GM19455 (cell line): ENCODE results near the gene CDH26.

Source experiments
- ATAC-seq: cut with Tn5 transposase; IDR thresholded peaks from one replicate; pipeline ENCODE4 v1.9.1; 2021; ENCODE audit not compliant: unreplicated experiment

Gene CDH26

DNA sequence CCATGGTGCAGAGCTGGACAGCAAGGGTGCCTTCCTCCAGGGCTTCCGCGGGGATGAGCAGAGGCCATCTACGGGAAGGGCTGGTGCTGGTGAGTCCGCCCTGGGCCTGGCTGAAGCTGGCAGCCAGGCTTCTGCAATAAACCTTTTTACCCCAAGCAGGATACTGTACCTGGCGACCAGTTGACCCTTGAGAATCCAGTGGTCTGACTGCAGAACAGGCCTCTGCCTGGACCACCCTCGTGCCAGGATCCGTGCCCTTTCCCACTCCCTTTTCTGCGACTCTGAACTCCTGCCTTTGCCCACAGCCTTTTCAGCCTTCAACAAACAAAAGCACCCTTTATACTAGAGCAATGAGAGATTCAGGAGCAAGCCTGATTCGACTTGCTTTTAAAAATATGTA is 18.9 kb downstream of the CDH26 start:
- no peak for ATAC-seq

DNA sequence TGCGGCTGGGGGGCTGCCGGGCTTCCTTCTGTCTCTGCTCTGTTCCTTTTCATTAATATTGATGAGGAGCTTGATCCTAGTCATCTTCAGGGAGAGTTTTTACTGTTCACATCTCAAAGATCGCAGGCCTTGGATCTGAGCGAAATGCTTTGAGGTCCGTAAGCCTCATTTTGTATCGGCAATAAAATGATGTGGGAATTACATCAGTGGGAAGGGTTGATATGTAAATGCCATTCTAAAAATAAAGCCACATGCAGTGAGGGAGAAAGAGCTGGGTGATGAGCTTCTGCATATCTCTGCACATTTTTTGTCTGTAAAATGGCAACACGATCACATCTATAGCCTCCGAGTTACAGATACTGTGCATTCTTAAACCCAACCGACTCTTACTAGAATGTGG is 24.9 kb downstream of the CDH26 start:
- ATAC-seq = no peak

DNA sequence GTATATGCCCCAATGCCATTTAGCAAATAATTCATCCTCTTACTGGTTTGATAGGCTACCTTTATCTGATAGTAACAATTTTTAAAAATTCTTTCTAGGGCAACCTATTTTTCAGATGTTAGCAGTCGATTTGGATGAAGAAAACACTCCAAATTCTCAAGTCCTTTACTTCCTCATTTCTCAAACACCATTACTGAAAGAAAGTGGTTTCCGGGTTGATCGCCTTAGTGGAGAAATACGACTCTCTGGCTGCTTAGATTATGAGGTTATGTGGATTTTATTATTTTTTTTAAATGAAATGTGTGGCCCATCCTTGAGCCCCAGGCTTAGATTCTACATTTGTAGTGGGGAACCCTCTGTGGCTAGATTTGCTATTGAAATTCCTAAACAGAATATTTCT is 26.3 kb downstream of the CDH26 start:
- no peak for ATAC-seq

DNA sequence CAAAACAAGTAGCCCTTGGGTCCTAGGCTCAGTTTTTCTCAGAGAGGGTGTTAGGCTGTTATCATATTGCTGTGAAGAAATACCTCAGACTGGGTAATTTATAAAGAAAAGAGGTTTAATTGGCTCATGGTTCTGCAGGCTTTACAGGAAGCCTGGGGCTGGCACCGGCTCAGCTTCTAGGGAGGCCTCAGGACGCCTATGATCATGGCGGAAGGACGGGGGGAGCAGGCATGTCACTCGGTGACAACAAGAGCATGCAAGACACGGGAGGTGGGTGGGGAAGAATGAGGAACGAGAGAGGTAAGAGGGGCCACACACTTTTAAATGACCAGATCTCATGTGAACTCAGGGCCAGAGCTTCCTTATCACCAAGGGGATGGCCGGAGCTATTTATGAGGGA is 26.9 kb downstream of the CDH26 start:
- no peak for ATAC-seq

DNA sequence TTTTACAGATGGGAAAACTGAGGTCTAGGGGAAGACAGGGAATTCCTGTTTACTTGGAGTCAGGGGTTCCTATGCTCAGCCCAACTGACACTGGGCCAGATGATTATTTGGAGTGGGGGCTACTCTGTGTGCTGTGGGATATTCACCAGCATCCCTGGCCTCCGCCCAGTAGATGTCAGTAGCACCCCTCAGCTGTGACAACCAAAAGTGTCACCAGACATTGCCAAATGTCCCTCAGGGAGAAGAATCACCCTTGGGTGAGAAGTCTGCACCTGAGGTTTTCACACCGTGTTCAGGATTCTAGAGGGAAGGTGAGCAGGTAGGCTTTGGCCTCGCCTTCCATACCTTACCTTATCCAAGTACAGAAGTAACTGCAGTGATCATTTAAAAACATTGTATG is 27.6 kb downstream of the CDH26 start:
- no peak for ATAC-seq

DNA sequence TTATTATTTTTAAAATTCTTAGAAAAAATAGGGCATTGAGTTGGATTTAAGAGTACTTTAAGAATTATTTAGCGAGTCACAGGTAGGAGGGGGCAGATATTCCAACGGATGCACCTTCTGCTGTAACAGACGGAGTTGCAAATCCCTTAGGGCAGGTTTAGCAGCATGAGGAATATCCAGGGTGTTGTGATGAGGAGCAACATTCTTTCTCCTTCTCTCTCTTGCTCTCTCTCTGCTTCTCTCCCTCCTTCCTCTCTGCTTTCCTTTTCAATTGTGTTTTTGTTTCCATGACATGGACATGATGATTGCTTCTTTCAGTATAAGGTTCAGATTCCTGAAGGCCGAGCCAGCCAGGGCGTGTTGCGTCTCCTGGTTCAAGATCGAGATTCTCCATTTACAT is 28.9 kb downstream of the CDH26 start:
- ATAC-seq = no peak

DNA sequence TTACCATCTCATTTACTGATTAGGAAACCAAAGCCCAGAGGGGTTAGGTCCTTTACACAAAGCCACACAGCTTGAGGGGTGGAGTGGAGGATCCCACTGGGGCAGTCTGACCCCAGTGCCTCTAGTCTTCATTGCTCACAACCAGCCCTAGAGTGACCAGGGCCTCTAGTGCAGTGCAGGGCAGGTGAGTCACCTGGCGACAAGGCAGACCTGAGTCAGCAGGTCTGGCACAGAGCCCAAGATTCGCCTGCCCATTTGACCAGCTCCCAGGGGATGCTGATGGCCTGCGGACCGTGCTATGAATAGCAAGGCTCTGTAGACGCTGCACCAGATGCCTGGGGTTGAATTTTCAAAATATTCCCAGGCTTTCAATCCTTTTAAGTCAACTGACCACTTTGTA is 29.9 kb downstream of the CDH26 start:
- ATAC-seq = no peak

DNA sequence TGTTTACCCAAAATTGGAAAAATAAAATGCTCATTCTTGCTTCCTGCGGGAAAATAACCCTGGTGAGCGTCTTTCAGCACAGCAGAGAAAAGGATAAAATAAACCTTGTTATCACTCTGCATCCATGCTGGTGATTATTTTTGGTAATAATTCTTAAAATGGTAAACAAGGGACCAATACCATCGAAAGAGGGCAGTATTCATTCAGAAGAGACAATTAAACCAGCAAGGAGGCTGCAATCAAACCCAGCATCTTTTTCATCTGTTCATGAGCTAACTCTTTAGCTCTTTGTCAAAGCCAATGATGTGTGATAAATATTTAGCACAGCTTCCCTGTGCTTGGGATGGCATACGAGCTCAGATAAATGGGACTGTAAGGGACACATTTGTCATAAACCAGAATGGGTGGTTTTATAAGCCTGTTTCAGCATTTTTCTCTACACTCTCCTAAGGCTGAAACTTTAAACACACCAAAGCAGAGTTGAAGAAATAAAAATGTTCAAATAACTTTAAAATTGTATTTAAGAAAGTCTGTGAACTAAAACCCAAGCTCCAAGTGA is 34.4 kb downstream of the CDH26 start:
- ATAC-seq = no peak

DNA sequence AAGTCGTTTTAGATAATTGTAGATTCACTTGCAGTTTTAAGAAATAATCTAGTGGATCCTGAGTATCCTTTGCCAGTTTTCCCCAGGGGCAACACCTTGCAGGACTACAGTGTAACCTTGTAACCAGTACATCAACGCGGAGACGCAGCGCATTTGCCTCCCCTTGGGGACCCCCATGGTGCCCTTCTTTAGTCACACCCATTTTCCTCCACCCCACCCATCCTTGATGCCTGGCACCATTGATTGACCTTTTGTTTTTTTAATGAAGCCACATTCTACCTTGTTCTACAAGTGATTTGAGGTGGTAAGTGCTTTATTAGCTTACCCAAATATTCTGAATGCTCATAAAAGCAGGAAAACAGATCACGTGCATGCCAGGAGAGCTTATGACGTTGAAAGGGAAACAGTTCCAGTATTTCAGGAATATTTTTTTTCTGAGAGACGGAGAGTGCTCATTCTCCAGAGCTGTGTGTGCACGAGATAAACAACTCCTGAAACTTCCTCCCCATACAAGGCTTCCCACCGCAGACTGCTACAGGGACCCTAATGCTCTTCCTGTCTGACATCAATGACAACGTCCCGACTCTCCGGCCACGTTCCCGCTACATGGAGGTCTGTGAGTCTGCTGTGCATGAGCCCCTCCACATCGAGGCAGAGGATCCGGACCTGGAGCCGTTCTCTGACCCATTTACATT is 35.7 kb downstream of the CDH26 start:
- ATAC-seq = no peak

DNA sequence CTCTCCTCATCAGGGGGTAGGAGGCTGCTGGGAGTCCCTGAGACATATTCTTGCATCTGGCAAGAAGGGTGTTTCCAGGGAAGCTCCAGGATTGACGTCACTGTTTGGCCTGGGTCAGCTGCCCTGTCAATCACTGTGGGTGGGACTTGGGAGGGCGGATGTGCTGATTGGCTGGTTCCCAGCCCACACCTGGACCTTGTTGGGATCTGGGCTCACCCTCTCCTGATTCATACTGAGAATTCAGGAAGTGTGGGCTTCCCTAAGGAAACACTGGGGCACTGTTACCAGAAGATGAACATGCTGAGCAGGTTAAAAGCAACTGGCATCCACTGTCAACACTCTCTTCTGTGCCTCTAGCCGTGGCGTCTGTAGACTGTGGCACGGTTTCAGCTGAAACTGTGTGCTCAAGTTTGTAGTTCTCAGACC is 36.5 kb downstream of the CDH26 start:
- ATAC-seq = no peak

DNA sequence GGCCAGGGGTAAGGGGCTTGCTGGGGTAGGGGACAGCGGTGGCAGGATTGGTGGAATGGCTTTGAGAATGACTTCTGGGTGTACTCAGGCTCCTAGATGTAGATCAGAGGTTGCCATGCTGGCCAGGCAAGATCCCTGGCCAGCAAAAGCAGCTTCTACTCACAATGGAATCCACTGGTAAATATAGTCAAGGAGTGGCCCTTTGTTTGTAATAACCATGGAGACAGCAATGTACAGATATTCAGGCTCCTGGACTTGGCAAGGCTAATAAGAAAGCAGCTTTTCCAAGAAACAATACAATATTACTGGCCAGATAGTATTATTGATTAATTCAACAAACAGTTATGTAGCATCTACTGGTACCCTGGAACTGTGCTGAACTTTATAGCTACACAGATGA is 37.9 kb downstream of the CDH26 start:
- ATAC-seq = no peak

DNA sequence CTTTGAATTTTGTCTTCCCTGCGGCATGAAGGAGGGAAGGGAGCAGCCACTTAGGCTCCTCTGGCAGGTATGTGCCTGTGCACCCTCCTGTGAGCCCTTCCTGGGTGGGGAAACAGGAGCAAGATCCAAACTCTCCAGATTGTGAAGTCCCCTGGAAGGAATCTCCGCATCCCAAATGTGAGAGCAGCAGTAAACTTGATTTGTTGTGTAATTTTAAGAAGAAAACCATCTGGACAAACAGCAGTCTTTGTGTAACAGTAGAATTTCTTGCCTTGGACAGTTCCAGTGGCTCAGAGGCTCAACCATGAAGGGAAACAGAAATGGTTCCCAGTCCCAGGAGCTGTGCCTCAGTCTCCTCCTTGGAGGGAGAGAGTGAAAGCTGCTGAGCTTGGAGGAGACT is 39.7 kb downstream of the CDH26 start:
- no peak for ATAC-seq

DNA sequence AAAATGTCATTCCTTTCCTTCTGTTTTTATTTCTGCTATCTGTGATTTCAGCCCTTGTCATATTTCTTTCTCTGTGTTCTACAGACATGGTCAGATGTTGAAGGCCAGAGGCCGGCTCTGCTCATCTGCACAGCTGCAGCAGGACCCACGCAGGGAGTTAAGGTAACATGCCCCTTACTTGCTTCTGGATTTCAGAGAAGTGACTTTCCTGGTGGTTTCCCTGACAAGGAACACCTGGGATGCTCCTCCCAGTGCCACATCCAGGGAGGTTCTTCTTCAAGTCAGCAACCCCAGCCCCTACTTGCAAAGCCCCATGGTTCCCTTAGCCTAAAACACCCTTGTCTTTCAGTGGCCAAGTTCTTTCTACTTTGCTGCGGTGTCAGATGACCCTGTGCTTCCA is 41.3 kb downstream of the CDH26 start:
- ATAC-seq = no peak

DNA sequence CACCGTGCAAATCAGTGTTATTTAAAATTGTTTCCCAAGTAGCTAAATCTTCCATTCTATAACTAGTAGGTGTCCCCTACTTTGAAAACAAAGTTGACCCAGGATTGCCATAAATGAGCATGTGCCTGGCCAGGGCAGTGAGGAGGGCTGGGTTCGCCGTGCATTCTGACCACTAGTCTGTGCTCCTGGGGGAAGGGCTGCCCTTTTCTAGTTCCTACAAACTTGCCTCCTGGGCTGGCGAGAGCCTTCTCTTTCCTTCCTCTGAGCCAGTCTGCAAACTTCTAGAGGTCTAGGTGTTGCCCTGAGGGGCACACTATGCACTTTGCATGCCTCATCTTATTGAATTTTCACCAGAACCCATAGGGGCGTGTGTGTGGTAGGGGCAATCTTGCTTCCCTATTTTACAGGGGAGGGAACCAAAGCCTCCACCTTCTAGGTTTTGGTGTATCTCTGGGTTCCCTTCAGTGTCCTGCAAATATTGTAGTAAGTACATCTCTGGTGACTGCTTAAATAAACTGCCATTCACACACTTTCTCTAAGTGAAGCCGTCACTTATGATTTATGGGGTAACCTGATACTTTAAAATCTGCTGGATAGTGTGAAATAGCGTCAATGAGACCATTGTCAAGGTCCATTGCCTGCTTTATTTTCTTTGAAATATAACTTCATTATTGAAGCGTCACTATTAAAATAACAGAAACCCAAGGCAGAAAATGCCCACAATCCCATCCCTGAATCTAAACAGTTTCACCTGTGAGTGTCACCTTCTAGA is 42.2 kb downstream of the CDH26 start:
- no peak for ATAC-seq

DNA sequence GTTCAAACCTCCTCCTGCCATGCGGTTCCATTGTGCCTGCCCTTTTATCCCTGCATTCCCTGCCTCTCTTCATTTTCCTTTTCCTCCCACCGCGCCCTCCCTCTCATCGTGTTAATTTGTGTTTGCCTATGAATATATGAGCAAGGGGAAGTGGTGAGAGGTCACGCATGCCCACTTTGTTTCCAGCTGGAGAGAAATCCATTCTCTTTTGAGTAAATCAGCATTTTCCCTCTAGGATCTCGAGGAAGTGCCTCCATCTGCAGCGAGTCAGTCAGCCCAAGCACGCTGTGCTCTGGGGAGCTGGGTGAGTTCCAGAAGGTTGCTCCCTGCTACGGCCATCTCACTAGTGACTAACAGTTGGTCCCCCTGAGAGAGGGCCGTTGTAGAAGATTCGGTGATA is 42.9 kb downstream of the CDH26 start:
- no peak for ATAC-seq

DNA sequence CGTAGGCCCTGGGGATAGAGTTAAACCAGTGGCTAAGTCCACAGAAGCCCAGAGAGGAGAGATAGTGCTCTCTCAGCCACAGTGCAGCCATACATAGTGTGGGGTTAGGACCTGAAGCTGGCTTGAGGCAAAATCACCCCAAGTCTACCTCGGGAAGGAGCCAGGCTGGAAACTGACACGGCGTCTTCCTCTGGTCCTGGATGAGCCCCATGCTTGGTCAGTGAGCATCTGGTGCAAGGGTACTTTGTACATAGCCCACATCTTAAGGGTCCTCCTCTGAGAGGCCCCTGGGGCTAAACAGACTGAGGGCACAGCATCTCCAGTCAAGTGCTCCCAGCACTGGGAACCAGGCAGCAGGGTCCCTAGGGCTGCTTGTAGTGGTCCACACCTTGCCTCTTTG is 45.6 kb downstream of the CDH26 start:
- ATAC-seq = no peak

DNA sequence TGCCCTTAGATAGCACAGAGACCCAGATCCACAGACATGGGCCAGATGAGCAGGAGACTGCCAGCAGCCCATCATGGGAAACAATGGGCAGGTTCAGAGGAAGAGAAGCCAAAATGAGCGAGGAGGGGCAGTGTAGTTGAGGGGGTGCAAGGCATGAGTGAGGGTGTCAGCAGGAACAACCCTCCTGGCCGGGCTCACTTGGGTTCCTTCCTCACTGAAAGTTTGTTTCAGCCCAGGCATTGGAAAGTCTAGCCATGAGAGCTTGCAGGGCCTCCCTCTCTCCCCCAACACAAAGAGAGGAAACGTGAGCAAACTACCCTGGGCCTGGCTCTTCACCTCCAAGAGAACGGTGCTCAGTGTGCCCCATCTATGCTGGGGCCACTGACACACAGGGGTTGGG is 48.0 kb downstream of the CDH26 start:
- no peak for ATAC-seq

DNA sequence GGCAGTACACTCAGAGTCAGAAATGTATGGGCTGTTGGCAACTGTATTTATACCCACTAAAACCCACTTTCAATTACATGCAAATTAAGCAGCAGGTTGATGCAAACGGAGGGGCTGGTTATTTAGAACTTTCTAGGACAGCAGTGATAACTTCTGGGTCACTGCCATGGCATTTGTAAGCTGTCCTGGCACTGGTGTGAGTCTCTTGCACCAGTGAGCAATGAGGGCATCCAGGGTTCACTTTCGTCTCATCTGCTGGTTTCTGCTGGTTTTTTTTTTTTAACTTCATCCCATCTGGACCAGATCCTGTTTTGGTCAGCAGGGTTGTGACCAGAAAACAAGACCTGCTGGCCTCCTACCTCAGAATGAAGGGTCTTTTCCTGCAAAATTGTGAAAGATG is 49.2 kb downstream of the CDH26 start:
- no peak for ATAC-seq

DNA sequence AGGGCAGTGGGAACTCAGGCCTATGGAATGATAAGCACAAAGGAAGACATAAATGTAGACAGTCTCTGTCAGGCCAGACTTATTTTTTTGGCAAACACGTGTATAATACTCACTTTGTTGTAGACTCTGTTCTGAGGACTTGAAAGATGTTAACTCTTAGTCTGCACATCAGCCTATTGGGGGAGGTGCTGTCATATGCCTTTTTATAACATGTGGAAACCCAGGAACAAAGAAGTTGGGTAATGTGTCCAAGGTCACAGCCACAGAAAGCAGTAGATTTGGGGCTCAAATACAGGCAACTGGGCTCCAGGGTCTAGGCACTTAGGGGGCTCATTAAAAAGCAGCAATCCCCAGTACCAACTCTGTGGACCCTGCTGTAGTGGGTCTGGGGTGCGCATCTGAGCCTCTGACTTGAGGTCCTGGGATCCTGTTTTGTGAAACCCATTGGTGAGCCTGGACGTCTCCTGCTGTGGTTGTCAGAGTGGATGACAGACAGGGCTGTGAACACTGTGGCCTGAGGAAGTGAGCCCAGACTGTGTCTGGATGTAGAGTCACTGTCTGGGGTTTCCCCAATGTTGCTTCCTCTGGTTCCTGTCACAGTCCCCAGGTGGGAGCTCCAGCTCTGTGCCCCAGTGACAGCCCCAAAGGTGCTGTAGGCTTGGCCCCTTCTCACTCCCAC is 50.0 kb downstream of the CDH26 start:
- no peak for ATAC-seq

DNA sequence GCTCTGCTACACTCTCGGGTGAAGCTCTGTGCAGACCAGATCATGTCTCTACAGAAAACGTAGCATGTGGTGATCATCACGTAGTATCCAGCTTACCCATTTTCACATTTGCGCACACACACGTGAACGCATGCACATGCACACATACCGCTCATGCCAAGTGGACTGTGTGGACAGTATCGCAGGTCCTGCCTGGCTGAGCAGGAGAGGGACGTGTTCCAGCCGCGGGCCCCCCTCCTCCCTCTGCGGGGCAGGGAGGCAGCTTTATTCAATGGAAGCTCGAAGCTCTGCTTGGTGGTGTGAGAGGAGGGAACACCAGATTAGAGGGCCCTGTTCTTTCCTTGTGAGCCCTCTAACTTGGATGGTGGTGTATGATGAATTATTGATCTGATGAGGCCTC is 51.1 kb downstream of the CDH26 start:
- no peak for ATAC-seq

DNA sequence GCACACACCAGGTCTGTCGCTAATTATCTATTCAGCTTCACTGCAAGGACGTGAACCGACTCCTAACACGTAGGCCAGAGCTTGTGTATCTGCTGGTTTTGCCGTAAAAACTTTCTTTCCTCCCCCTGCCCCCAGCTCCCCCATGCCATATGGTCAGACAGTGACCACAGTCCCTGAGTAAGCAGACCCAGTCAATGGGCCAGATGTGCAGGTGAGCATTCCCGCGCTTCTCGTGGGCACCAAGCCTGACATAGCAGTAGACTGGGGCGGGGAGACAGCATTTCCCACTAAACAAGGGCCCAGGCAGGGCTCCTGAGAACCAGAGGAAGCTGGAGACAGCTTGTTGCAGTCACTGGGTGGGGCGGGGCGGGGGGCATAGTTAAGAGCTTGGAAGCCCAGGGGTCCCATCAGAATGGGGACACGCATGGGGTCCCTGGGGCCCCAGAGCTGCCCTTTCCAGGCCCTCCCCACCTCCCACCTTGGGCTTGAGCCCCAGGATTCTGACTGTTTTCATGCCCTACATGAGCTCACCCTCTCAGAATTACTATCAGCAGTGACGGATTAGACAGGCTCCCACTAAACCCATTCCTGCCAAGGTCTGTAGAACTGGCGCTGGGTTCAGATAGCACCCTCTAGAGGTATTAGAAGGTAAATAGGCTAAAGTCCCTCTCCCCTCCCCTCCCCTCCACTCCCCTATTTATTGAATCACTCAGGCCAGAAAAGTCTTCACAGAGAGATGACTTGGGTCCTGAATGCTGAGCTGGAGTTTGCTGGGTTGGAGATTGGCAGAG is 51.8 kb downstream of the CDH26 start:
- no peak for ATAC-seq
